Osteocyte (in vitro differentiated cells): ENCODE measurements around the gene GAL3ST1. TPM values are rescaled to one million over a fixed set of nuclear protein-coding genes. Genes with fewer than 3 reads are reported as not detected.

Source experiments
- DNase-seq: peaks from one replicate; pipeline ENCODE4 v3.0.0; 2021; ENCODE audit warnings: mixed read lengths; ENCODE audit not compliant: unreplicated experiment; ENCODE audit errors: extremely low spot score
- H3K27ac Mint-ChIP-seq: one replicate; pipeline ENCODE4 v1.8.0; 2021; ENCODE audit warnings: mild to moderate bottlenecking, mixed read lengths; ENCODE audit not compliant: unreplicated experiment
- H3K27me3 Mint-ChIP-seq: one replicate; pipeline ENCODE4 v1.8.0; 2021; ENCODE audit warnings: mixed read lengths; ENCODE audit not compliant: unreplicated experiment
- H3K36me3 Mint-ChIP-seq: one replicate; pipeline ENCODE4 v1.8.0; 2021; ENCODE audit warnings: mixed read lengths; ENCODE audit not compliant: unreplicated experiment
- H3K4me1 Mint-ChIP-seq: one replicate; pipeline ENCODE4 v1.8.0; 2021; ENCODE audit warnings: mixed read lengths; ENCODE audit not compliant: unreplicated experiment
- H3K4me3 Mint-ChIP-seq: one replicate; pipeline ENCODE4 v1.8.0; 2021; ENCODE audit warnings: mild to moderate bottlenecking, moderate library complexity, mixed read lengths; ENCODE audit not compliant: unreplicated experiment
- H3K9me3 Mint-ChIP-seq: one replicate; pipeline ENCODE4 v1.8.0; 2021; ENCODE audit warnings: mixed read lengths; ENCODE audit not compliant: unreplicated experiment
- total RNA-seq: library from RNA; stranded (reverse); gene quantifications from 2 replicates; pipeline ENCODE4 v1.2.1, GENCODE V29; 2021
- TF ChIP-seq, protein P1 (sequence below): fragments of 200-600 bp; sonication (generic); IDR thresholded peaks from 2 replicates; pipeline ENCODE4 v1.5.0; 2021; ENCODE audit warnings: antibody characterized with exemption, mild to moderate bottlenecking, moderate library complexity

Gene GAL3ST1
- total RNA-seq, 1 donor from 2014 or later, result 0.46 TPM

DNA sequence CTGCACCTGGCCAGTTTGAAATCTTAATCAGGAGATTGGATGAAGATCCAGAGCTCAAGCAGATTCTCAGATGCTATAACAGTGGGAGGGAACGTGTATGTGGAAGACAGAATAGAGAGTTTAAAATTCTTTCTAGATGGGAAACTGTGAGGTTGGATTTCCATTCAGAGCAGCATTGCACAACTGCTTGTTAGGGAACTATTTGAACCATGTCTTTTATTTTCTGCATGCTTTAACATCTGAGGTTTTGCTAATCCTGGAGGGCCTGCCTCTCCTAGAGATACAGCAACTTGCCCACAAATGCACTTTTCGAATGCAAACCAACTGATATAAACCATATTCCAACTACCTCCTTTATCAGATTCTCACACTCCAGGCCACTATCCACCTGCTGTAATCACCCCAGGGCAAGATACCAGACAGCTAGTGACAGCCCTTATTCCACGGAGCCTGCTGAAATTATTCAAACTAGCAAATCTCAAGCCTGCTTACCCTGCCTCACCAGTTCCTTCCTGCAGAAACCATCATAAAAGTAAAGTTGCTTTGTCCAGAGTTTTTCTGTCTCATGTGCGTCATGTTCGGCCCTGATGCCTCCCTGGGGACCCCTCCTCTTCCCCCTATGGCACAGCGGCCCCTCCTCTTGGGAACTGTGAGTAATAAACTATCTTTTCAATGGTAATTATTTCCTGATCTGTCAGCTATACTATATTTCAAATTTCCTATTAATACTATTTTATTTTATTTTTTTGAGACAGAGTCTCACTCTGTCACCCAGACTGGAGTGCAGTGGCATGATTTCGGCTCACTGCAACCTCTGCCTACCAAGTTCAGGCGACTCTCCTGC, 50.6 kb downstream of the GAL3ST1 start:
- Mint-ChIP-seq H3K36me3 (no peaks in the 10 kb centered on the region), H3K27ac (no peak overlapping the region), H3K4me1 (no peaks in the 10 kb centered on the region), H3K4me3 (no peak overlapping the region), H3K27me3 (peaks cover 10% of the 10 kb centered on the region), H3K9me3 (no peaks in the 10 kb centered on the region)
- TF ChIP-seq, protein P1, sequence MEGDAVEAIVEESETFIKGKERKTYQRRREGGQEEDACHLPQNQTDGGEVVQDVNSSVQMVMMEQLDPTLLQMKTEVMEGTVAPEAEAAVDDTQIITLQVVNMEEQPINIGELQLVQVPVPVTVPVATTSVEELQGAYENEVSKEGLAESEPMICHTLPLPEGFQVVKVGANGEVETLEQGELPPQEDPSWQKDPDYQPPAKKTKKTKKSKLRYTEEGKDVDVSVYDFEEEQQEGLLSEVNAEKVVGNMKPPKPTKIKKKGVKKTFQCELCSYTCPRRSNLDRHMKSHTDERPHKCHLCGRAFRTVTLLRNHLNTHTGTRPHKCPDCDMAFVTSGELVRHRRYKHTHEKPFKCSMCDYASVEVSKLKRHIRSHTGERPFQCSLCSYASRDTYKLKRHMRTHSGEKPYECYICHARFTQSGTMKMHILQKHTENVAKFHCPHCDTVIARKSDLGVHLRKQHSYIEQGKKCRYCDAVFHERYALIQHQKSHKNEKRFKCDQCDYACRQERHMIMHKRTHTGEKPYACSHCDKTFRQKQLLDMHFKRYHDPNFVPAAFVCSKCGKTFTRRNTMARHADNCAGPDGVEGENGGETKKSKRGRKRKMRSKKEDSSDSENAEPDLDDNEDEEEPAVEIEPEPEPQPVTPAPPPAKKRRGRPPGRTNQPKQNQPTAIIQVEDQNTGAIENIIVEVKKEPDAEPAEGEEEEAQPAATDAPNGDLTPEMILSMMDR, result no peak
- no peak for DNase-seq

DNA sequence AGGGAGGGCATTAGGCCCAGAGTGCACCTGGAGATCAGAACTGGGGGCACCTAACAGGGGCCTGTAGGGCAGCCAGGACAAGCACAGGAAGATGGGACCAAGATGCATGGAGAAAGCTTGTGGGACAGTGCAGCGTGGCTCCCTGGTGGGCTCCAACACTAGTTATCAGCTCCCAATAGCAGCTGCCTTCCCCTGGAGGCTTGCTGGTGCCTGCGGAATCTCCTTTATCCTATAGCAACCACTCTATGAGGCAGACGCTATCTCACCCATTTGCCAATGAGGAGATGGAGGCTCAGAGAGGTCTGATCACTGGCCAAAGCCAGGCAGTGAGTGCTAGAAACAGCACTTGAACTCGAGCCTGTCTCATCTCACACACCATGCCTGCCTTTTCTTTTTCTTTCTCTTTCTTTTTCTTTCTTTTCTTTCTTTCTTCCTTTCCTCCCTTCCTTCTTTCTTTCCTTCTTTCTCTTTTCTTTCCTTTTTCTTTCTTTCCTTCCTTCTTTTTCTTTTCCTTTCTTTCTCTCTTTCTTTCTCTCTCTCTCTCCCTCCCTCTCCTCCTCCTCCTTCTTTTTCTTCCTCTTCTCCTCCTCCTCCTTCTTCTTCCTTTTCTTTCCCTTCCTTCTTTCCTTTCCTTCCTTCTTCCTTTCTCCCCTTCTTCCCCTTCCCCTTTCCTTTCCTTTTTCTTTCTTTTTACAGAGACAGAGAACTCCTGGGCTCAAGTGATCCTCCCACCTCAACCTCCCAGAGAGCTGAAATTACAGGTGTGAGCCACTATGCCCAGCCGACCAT, 52.9 kb downstream of the GAL3ST1 start:
- H3K4me3 Mint-ChIP-seq, result no peak overlapping the region
- peaks cover 19% of the 10 kb centered on the region for H3K27me3 Mint-ChIP-seq
- no peak overlapping the region for H3K27ac Mint-ChIP-seq
- H3K9me3 Mint-ChIP-seq, result no peaks in the 10 kb centered on the region
- no peaks in the 10 kb centered on the region for H3K4me1 Mint-ChIP-seq
- DNase-seq, result no peak
- TF ChIP-seq, protein P1, result no peak
- no peaks in the 10 kb centered on the region for H3K36me3 Mint-ChIP-seq

GRCh38 chr22:30519842-30520425, 54.5 kb downstream of the GAL3ST1 start:
- Mint-ChIP-seq H3K4me3 (no peak overlapping the region), H3K4me1 (no peaks in the 10 kb centered on the region), H3K27ac (no peak overlapping the region), H3K9me3 (no peaks in the 10 kb centered on the region), H3K27me3 (peaks cover 19% of the 10 kb centered on the region), H3K36me3 (no peaks in the 10 kb centered on the region)
- TF ChIP-seq, protein P1, result no peak
- no peak for DNase-seq

- H3K4me1 Mint-ChIP-seq, result no peaks in the 10 kb centered on the region
- TF ChIP-seq, protein P1, result no peak
- peaks cover 16% of the 10 kb centered on the region for H3K27me3 Mint-ChIP-seq
- no peak overlapping the region for H3K27ac Mint-ChIP-seq
- no peak for DNase-seq
- H3K36me3 Mint-ChIP-seq, result no peaks in the 10 kb centered on the region
- no peaks in the 10 kb centered on the region for H3K9me3 Mint-ChIP-seq
- H3K4me3 Mint-ChIP-seq, result no peak overlapping the region
Observed at GRCh38 chr22:30516731-30517130, 57.7 kb downstream of the GAL3ST1 start.

DNA sequence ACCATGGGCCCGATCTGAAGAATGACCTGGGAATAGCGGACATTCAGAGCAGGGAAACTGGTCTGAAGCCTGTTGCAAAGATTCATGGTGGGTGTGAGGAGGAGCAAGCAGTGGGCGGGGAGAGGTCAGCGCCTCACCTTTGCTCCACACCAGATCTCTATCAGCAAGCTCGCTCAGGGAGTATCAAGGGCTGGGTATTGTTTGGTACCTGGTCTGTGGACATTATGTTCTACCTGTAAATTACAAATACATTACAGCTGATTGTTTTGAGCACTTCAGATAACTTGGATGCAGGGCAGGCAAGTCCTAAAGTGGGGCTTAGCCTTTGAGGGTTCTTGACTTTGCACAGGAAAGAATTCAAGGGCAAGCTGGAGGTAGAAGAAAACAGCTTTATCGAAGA, 58.2 kb downstream of the GAL3ST1 start:
- H3K27ac Mint-ChIP-seq, result no peak overlapping the region
- no peaks in the 10 kb centered on the region for H3K4me1 Mint-ChIP-seq
- H3K9me3 Mint-ChIP-seq, result no peaks in the 10 kb centered on the region
- no peak for DNase-seq
- TF ChIP-seq, protein P1, result no peak
- peaks cover 15% of the 10 kb centered on the region for H3K27me3 Mint-ChIP-seq
- H3K4me3 Mint-ChIP-seq, result no peak overlapping the region
- no peaks in the 10 kb centered on the region for H3K36me3 Mint-ChIP-seq
